NCI-H2227 treated with DMSO at 0.1 percent for 48 hours (cell line): ENCODE measurements around the gene DMXL1.
"Not testable (repeated sequence)": the region's sequence is repeated elsewhere in the genome, so short reads cannot be mapped to it uniquely, and the experiment has no call there.

ENCODE experiments used
- DNase-seq: peaks from one replicate; lab custom pipeline; 2025; lab: John Stamatoyannopoulos, UW

DMXL1 gene

DNA sequence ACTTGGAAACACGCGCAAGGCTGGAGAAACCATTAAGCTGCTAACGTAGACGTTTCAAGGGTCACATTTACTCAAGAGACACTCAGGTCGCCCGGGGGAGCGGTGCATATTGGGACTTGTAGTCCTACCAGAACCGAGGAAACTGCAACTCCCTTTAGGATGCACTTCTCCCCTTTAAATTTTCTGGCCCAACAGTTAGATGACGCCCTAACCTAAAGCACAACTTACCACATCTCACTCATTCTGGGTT, 384 bp upstream of the DMXL1 start:
- no peak for DNase-seq

DNA sequence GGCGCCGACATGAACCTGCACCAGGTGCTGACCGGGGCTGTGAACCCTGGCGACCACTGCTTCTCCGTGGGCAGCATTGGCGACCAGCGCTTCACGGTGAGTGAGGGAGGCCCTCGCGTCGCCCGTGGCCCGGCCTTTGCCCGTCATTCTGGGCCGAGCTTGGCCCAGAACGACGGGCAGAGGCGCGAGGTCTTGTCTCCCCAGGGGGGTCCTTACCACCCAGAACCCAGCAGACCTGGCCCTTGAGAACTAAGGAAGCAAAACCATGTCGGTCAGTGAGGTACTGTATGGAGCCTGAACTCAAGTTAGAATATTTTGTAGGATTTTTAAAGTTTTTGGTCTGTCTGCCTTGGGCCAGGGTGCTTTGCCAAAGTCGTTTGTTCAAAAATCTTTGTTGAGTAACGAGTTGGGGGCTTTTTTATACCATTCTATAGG, 691 bp downstream of the DMXL1 start:
- no peak for DNase-seq

DNA sequence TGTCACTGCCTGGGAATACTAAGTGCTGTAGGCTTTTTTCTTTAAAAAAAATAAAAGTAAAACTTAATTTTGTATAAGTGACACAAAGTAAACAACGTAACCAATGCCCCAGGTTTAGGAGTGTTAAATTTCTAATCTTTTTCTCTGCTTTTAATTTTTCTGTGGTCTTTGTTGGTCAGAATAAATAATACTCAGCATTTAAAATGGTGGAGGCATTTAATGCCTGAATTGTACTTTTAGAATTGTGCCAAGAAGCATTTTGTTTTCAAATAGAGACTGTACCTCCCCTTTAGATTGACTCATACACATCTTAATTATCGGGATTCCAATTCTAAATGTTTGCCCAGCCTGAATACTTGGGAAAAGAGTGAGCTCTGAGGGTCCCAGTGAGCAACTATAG, 1.6 kb downstream of the DMXL1 start:
- DNase-seq: no peak

DNA sequence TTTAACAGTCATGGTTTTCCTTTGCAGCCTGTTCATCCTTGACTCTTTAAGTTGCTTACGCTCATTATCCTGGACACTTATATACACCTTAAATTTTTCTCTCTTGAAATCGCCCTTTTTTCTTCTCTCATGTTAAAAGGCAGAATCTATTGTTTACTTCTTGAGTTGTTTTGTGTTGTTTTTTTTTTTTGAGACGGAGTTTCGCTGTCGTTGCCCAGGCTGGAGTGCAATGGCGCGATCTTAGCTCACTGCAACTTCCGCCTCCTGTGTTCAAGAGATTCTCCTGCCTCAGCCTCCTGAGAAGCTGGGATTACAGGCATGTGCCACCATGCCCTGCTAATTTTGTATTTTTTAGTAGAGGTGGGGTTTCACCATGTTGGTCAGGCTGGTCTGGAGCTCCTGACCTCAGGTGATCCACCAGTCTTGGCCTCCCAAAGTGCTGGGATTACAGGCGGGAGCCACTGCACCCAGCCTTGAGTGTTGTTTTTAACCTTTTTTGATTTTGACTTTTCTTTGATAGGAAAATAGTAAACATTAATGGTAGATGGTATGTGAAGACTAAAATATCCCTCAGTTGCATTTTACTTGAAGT, 3.0 kb downstream of the DMXL1 start:
- DNase-seq: not testable (repeated sequence)

DNA sequence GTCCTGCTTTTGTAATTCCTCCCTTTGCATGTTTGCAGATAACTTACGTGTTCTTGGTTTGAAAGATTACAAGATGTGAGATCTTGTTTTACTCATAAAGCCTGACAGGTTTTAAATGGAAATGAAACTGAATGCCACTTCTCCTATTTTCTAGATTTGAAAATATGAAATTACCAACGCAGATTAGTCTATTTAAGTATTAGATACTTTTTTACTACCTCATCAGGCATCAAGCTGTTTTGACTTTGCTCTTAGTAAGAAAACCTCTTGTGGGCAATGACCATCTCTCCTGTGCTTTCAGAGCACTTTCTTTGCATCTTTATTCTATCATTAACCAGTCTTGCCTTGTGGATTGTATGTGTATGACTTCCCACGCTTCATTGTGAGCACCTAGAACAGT, 3.5 kb downstream of the DMXL1 start:
- no peak for DNase-seq

DNA sequence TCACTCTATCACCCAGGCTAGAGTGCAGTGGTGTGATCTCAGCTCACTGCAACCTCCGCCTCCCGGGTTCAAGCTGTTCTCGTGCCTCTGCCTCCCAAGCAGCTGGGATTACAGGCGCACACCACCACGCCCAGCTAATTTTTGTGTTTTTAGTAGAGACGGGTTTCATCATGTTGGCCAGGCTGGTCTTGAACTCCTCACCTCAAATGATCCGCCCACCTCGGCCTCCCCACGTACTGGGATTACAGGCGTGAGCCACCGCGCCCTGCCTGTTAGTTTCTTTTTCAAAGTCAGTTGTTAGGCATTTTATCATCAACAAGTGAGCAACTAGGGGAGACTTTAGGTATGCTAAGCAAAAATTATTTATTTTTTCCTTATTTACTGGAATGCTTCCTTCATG, 4.4 kb downstream of the DMXL1 start:
- DNase-seq: not testable (repeated sequence)

DNA sequence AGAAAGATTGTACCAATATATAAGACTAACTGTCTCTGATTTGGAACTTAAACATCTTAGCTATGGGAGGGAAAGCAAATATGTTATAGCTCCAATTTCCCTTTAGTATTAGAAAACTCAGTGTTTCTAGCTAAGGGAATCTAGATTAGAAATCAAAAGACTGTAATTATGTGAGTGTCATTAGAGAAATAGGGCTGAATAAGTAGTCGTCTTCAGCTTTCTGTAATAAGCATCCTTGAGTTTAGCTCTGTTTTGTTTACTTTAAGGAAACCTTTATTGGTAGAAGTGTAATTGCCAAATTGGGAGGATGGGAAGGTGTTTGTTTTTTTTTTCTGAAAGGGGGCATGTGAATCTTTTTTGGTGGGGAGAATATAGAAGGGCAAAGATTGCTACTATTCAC, 5.2 kb downstream of the DMXL1 start:
- no peak for DNase-seq

DNA sequence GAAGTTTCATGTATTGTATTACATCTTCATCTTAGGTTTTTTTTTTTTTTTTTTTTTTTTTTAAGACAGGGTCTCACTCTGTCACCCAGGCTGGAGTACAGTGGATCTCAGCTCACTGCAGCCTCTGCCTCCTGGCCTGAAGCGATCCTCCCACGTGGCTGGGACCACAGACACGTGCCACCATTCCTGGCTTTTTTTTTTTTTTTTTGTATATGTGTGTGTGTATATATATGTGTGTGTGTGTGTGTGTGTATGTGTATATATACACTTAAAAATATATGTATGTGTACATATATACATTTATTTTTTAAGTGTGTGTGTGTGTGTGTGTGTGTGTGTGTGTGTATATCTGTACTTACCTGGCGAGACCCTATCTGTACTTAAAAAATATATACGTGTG, 6.6 kb downstream of the DMXL1 start:
- no peak for DNase-seq

DNA sequence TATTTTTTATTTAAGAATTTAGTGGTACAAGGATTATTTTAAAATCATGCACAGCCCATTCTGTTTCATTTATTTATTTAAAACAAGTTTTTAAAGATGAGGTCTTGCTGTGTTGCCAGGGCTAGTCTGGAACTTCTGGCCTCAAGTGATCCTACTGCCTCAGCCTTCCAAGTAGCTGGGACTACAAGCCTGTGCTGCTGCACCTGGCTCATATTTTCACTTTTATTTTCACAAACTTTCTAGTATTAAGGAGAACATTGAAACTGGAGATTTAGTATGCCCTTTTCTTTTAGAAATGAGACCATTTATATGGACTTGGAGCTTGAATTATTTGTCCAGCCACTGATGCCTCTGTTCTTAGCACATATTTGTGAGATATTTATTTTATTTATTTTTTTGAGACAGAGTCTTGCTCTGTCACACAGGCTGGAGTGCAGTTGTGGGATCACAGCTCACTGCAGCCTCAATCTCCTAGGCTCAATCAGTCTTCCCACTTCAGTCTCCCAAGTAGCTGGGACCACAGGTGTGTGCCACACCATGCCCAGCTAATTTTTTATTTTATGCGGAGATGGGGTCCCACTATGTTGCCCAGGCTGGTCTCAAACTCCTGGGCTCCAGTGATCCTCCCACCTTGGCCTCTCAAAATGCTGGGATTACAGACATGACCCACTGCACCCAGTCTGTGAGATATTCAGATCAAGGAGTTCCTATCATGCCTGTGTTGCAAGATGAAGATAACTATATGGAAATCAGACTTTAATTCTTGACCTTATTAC, 7.4 kb downstream of the DMXL1 start:
- DNase-seq: no peak

DNA sequence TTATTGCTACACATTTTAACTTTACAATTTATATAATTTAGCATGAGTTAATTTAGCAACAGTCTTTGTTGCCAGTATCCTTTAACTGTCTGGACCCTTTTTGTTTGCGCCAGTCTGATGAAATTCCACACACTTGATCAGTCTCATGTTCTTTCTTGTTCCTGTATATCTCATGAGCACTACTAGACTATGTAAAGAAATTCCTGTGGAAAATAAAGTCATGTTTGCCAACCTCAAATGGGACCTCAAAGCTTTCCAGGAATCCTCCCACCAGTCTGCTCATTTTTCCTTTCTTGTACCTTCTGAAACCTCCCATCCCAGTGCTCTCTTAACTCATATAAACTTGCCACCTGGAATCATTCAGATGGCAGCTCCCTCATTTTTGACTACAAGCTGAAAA, 8.0 kb downstream of the DMXL1 start:
- DNase-seq: no peak

DNA sequence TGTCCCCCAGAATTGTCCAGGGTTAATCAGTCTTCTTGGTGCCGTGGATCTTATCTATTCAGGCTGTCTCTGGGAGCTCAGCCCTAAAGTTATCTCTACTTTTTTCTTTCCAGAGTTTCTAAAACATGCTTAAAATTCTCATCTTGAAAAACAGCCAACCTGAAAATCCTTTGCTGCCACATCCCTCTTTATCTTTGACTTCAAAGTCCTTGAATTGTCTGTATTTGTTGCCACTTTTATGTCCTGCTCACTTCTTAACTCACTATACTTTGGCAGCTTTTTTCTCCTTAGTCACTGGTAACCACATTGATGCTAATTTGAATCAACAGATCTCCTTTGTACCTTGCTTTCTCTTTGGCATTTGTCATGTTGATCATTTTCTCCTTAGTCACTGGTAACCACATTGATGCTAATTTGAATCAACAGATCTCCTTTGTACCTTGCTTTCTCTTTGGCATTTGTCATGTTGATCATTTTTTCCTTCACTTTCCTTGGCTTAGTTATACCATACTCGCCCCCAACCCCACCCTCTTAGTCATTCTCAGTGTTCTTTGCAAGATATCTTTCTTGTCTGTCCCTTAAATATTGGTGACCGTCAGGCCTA, 8.5 kb downstream of the DMXL1 start:
- DNase-seq: no peak

DNA sequence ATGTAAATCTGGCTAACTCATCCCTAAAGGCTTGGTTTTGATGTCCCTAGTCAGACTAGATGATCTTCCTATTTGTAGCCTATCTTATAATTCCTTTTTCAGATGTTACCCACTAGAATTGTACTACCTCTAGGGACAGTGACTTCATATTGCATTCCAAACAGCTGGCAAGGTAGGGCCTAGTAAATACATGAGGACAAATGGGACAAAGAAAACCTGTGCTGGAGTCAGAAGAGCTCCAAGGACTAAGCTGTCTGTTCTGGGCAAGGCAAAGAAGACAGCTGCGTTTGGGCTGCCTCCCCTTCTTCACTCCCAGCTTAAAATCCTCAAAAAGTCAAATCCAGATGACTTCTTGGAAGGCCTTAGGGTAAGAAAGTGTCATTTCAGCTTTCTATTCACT, 10.0 kb downstream of the DMXL1 start:
- DNase-seq: no peak

DNA sequence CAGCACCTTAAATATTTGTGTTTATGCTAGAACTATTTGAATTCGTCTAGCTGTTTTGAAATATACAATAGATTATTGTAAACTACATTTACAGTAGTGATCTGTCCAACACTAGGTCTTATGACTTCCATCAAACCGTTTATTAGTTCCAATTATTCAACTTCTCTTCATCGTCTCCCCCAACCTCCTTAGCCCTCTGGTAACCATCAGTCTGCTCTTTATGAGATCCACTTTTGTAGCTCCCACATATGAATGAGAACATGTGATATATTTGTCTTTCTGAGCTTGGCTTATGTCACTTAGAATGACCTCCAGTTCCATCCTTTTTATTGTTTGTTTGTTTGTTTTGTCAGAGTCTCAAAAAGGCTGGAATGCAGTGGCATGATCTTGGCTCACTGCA, 11.8 kb downstream of the DMXL1 start:
- DNase-seq: no peak

DNA sequence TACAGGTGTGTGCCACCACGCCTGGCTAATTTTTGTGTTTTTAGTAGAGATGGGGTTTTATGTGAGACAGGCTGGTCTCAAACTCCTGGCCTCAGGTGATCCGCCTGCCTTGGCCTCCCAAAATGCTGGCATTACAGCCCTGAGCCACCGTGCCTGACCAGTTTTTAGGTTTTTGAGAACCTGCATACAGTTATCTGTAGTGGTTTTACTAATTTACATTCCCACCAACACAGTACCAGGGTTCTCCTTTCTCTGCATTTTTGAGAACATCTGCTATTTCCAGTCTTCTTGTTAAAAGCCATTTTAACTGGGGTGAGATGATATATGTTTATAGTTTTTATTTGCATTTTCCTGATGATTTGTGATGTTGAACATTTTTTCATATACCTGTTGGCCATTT, 12.8 kb downstream of the DMXL1 start:
- no peak for DNase-seq

DNA sequence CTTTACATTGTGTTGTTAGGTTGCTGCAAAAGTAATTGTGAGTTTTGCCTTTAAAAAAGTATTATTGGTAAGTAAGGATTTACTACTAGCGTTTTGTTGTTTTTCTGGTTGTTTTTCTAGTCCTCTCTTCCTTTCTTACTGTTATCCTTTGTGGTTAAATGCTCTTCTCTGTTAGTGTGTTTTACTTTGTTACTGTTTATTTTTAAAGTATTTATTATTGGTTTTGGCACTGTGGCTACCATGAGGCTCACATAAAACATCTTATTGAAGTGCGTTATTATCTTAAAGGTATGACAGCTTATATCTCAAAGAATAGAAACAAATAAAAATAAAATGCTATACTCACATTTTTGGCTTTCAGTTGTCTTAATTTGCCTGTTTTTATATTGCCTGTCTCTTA, 17.6 kb downstream of the DMXL1 start:
- no peak for DNase-seq

DNA sequence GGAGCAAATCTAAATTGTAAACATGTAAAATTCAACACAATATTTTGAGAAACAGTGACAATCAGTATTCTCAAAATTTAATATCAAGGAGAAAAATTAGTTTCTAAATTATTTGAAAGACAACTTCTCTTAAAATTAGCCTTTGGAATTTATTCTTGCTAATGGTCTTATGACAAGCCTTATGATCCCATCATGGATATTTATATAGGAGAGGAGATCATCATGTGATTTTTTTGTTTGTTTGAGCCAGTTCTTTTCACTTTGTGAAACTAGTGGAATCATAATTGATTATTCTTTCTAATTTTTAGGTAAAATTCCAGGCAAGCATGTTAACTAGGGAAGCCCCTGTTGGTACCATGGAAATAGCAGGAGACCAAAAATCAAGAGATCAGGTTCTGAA, 24.7 kb downstream of the DMXL1 start:
- no peak for DNase-seq

DNA sequence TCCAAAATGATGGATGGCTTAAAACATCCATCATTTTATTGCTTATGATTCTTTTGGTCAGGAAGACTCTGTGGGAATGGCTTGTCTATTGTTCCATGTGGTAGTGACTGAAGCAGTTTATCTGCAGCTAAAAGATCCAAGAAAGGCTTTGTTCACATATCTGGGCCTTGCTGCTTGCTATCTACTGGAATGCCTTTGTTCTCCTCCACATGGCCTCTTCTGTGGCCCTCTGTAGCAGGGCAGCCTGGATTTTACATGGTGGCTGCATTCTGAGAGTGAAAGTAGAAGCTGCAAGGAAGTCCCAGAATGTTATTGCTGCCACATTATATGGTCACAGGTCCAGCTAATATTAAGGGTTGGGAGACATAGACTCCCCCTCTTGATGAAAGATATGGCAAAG, 35.1 kb downstream of the DMXL1 start:
- DNase-seq: no peak

DNA sequence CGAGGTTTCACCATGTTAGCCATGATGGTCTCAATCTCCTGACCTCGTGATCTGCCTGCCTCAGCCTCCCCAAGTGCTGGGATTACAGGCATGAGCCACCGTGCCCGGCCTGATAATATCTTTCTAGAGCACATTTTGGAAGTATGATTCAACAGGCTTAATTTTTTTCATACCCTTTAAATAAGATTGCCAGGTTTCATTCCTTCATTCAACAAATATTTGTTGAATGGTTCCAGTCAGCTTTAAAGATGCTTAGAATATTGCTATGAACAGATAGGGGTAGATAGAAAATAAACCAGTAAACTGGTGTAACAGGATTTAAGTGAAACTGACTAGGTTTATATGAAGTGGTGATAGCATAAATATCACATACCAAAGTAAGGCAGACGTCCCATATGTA, 41.3 kb downstream of the DMXL1 start:
- DNase-seq: no peak

DNA sequence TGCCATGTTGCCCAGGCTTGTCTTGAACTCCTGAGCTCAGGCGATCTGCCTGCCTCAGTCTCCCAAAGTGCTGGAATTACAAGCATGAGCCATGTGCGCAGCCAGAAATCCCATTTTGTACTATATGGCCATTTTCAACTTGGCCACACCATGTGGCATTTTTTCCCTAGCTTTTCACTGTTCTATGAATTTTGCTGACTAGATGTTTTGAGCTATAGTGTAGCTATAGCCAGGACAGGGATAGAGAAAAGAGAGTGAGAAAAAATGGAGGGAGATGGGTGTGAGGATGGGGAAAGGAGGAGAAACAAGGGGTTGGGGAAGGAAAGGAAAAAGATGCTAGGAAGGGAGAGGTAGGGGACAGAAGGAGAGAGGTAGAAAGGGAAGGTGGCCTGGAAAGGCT, 46.4 kb downstream of the DMXL1 start:
- no peak for DNase-seq

DNA sequence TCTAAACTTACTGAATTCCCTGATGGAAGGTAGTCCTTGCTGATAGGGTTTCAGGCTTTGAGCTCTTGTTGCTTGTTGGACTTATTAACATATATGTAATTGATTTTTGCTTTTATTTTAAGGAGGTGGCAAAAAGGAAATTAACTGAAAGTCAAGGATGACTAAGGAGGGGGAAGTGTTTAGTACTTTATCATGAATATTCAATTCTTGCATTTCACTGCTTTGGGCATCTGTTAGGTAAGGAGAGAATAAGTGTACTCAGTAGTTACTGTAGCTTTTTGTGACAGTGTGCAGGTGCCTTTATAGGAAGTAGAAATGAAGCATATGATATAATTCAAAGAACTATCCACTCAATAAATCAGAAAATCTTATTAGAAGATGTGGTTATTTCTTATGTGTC, 47.1 kb downstream of the DMXL1 start:
- DNase-seq: no peak

DNA sequence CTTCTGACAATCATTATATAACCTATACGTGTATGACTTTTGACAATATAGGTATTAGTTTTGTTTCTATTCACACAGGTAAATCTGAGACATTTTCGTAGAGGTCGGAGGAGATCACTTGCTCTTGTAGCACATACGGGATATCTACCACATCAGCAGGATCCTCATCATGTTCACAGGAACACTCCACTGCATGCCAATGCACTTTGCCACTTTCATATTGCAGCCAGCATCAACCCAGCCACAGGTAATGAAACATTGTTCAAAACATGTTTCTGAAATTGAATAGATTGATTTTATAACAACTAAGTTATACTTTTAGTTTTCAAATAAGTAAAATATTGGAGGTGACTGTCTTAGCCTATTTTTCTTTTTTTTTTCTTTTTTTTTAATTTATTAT, 50.0 kb downstream of the DMXL1 start:
- no peak for DNase-seq

DNA sequence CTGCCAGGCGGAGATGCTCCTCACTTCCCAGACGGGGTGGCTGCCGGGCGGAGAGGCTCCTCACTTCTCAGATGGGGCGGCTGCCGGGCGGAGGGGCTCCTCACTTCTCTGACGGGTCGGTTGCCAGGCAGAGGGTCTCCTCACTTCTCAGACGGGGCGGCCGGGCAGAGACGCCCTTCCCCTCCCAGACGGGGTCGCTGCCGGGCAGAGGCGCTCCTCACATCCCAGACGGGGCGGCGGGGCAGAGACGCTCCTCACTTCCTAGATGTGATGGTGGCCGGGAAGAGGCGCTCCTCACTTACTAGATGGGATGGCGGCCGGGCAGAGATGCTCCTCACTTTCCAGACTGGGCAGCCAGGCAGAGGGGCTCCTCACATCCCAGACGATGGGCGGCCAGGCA, 51.6 kb downstream of the DMXL1 start:
- not testable (repeated sequence) for DNase-seq

DNA sequence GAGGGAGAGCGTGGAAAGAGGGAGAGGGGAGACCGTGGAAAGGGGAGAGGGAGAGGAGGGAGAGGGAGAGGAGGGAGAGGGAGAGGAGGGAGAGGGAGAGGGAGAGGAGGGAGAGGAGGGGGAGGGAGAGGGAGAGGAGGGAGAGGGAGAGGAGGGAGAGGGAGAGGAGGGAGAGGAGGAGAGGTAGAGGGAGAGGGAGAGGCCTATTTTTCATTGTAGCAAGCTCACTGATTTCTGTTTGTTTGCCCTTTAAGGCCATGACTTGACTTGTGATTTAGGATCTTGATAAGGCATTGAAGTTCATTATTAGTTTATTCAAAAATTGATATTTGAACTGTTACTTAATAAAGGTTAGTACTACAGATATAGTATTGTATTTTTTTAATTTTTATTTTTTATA, 52.4 kb downstream of the DMXL1 start:
- DNase-seq: no peak

DNA sequence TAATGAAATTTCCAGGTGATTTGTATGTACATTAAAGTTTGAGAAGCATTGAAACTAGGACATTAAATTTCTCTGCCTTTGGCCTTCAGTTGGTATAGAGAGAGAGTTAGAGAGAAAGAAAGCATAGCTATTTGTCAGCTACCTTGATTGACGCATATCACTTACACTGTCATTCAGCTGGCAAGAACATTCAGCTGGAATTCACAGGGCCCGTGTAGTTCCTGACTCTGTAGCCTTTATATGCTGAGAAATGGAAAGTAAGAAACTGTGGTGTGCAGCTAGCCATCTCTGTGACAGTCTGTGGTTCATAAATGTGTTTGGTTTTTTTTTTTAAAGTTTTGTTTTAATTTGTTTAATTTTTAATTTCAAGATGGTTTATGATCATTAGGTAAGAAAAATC, 58.9 kb downstream of the DMXL1 start:
- DNase-seq: no peak
